Stimulated activated CD4-positive, alpha-beta T cell treated with anti-CD3 and anti-CD28 coated beads, Interleukin-2, amount 100 ng/mL, for 4 hours (primary cell): ENCODE results near the gene MSL3B.

Source experiments
- DNase-seq: peaks from one replicate; pipeline ENCODE4 v3.0.0-alpha.2; 2020; ENCODE audit warnings: low read depth

Gene MSL3B

DNA sequence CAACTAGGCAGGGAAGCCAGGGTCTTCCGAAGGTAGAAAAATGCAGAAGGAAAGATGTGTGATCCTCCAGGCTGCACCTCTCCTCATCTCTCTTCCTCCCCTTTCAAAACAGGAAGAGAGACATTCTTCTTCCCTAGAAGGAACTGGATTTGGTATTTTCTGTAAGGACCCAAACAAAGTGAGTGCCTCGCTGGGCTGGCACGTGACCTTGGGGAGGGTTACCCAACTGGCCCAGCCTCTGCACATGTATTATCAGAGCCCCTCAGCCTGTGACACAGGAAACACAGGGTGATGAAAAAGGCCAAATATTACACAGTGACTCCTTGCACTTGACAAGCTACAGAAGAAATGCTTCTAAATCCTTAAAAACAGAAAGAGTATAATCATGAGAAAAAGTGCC, 16.1 kb downstream of the MSL3B start:
- no peak for DNase-seq

- no peak for DNase-seq
Observed at GRCh38 chr2:233851169-233851568, 17.0 kb downstream of the MSL3B start.

DNA sequence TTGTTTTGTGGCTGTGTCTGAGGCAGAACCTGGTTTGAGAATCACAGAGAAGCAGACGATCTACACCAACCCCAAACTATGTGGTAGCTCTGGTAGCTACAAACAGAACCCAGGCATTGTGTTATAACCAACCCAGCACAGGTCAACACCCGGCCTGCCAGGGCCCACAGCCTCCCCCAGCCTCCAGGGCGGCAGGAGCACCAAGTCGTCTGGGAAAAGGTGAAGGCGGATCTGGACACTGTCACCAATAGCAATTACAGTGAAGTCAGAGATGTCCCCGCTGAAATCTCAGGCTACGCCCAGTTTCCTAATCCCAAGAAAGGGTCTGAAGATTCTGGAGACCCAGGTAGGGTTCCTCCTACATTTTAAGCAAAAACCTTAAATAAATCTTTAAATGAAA, 17.4 kb downstream of the MSL3B start:
- DNase-seq = no peak

GRCh38 chr2:233849607-233850271, 18.4 kb downstream of the MSL3B start:
- DNase-seq = no peak

- DNase-seq = no peak
Observed at GRCh38 chr2:233848276-233848675, 19.9 kb downstream of the MSL3B start.

DNA sequence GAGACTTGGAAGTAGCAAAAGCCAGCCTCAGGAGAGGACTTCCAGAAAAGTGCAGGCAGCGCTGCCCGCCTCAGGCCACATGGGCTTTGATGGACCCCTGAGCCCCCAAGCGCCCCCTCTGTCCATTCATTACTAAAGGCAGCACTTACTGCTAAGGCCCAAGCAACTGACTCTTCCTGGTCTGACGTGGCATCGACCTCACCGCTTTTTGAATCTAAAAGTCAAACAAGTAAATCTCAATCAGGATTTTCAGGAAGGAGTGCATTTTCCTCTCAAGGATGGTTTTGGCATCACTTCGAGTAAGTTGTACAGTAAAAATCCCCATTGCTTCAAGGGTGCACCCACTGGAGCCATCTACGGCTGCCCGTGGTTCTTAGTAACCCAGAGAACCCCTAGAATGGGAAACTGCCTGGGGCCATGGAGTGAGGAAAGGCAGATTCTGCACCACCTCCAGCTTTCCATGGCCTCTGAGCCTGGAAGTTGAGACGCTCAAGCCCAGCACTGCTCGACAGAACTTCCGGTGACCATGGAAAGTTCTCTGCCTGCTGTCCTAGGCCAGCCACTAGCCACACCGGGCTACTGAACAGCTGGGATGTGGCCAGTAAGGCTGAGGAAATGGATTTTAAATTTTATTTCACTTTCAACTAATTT, 20.8 kb downstream of the MSL3B start:
- DNase-seq = no peak

DNA sequence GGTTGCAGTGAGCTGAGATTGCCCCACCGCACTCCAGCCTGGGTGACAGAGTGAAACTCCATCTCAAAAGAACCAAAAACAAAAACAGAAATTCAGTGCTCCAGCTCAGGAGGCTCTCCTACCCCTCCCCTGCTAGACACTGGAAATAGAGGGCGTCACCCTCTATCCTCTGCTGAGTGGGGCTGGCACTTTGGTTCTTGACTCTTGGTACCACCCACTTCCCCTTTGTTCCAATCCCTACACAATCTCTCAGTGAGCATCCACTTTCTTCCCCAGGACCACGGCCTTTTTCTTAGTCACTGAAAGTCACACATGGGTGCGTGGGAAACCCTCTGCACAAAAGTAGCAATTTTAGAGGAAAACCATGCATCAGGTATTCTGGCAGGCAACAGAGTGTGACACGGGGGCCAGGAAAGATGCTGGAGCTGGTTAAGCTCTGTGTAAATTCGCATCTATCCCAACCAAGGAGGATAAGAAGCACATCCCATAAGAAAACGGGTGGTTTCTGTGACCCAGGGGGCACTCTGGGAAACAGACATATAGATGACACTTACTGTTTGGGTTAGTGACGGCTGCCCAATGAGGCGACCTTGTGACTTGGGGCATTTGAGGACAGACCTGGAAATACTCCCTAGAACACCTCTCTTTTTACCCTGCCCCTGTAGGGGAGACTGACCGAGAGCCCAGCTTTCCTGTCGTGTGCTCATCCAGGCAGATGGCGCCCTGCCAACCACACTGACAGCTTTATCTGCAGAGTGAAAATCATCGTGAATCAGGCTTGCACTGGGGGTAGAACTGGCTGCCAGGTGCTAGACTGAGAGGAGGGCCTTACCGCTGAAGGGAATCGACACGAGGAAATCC, 21.6 kb downstream of the MSL3B start:
- no peak for DNase-seq

- no peak for DNase-seq
Observed at GRCh38 chr2:233845301-233846060, 22.7 kb downstream of the MSL3B start.

- no peak for DNase-seq
Observed at GRCh38 chr2:233844836-233845235, 23.4 kb downstream of the MSL3B start.

- no peak for DNase-seq
Observed at GRCh38 chr2:233844064-233844807, 23.9 kb downstream of the MSL3B start.

DNA sequence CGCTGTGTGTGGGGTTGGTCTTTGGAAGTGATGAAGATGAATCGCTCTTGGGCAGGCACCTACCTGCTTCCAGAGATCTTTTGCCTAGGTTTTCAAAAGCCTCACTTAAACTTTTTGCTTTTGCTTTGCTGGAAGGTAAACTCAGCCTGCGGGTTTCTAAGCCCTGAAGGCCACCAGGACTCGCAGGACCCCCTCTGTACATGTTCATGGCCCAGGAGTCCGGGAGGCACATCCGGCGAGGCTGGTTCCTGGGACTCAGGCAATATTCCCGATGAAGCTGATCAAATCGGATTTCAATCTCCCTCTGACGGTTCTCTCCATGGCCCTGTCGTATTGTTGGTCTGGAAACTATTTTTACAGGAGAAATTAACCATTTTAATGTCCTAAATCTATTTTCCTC, 27.0 kb downstream of the MSL3B start:
- no peak for DNase-seq

GRCh38 chr2:233840520-233840919, 27.7 kb downstream of the MSL3B start:
- DNase-seq = no peak

GRCh38 chr2:233839447-233839820, 28.8 kb downstream of the MSL3B start:
- no peak for DNase-seq

GRCh38 chr2:233838726-233839446, 29.3 kb downstream of the MSL3B start:
- DNase-seq = no peak

DNA sequence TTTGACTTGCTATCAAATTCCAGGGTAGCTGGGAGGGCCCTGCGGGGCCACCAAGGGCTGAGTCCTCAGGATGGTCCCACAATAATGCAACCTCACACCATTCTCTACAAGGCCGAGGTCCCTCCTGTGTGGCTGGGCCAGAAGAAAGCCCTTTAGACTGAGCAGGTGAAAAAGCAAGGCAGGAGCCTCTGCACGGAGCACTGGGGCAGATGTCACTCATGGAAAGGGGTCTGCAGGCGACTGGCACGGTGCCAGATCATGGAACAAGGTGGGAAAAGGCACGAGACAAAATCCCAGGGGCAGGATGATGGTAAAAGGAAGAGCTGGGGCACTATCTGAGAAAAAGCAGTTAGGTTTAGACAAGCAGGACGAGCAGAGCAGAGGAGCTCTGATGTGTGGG, 29.9 kb downstream of the MSL3B start:
- DNase-seq = no peak

DNA sequence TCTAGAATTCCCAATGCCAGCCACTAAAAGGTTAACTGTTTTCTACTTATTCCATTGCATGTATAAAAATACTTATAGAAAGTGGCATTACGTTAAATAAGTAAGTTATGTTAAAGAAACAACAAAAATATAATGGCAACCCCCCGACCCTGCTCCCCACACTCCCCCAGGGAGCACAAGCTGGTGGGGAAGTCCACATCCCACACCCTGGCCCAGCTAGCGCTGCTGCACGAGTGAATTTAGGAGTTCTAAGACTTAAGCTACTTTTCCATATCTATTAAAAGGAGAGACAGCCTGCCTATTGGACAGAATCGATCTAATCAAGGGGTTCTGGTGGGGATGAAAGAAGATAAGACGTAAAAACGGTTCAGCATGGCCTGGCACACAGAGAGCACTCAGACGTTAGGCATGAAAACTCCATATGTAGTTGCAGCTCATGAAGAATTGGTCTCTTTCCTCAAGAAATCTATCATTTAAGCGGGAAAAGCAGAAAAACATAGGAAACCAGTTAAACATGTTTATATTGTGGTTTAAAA, 30.4 kb downstream of the MSL3B start:
- DNase-seq = no peak

DNA sequence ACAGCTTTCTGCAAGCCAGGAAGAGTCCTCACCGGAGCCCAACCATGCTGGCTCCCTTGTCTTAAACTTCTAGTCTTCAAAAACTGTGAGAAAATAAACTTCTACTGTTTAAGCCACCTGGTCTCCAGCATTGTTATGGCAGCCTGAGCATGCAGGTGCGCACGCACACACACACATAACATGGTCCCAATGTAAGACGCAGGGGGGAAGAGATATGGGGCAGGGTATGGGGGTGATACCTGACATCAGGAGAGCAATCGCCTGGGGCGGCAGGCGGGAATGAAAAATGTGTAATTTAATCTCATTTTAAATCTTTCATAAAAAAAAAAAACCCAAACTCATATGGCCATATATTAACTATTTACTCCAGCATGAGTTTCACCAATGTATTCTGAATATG, 31.8 kb downstream of the MSL3B start:
- DNase-seq = no peak

DNA sequence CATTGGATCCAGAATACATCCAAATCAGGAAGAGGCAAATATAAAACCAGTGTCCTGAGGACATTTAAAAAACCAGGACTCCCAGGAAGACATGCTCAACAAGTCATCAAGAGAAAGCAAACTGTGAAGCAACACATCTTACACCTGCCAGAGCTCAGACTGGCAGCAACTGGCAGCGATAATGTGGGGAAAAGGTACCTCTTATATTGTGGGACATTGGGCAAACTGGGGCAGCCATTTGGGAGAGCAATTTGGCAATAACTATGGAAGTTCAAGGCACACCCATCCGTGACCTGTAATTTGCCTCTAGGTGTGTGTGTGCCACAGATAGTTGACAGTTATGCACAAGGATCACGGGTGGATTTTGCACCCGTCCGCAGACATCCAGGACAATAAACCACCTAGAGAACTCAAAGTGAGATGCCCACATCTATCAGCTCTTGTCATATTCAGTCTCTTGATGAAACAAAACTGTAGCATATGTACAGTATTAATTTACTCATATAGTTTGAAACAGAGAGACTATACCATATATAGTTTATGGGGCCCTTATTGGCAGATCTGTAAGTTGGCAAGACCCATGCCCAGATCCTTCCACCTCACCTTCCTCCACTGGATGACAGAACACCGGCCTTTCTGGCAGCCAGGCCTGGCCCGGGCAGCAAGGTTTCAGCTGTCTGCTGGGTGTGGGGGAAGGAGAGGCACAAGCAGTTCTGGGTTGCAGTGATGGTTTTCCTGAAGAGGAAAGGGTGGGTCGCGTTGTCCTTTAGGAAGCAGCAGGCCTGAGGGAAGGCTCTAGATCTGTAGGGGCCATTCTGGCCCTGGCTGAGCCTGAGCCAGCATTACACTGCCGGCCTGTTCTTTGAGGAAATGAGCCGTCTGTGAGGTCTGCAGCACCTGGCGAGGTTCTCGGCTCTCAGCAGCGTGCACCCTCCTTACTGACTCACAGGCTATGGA, 32.7 kb downstream of the MSL3B start:
- no peak for DNase-seq

DNA sequence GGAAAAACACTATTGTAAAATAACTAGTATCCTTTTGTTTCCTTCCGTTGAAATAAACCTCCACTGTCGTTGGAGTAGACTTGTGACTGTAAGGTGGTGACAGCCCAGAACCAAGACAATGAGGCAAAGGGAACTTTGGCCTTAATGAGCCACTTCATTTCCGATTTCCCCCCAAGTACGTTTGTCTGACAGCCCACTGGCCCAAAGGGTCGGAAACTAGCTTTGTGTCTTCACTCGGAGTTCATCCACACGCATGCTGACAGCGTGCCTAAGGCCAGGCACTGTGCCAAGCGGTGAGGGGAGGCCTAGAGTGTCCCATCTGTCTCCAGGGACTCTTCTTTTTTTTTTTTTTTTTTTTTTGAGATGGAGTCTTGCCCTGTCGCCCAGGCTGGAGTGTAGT, 34.8 kb downstream of the MSL3B start:
- DNase-seq = no peak
